Activated T-cell treated with anti-CD3 and anti-CD28 coated beads, Interleukin-2, amount 50 U/mL, for 72 hours (primary cell): Measurements from ENCODE around the gene HGFAC. TPM values are rescaled to one million over a fixed set of nuclear protein-coding genes. Genes with fewer than 3 reads are reported as not detected.
A peak's percentile ranks its signal among the peaks of the same experiment; 100 is the strongest.

Experiments
- ATAC-seq, 2 donors: fragments of 150-1000 bp; cut with Tn5 transposase; replicated peaks in 1 of 2; 2 replicates each; pipeline ENCODE4 v1.10.0; 2021; ENCODE audit warnings: moderate library complexity in 2 of 2, mild to moderate bottlenecking in 1 of 2
- DNase-seq, 2 donors: peaks; one replicate each; pipeline ENCODE4 v3.0.0; 2021 to 2022; ENCODE audit warnings: mixed read lengths in 1 of 2
- H3K27ac Mint-ChIP-seq: one replicate; pipeline ENCODE4 v1.8.0; 2022; ENCODE audit warnings: mild to moderate bottlenecking, moderate library complexity, mixed read lengths
- H3K27me3 Mint-ChIP-seq: one replicate; pipeline ENCODE4 v1.8.0; 2022; ENCODE audit warnings: low read depth, mixed read lengths
- H3K36me3 Mint-ChIP-seq, 2 donors: one replicate each; pipeline ENCODE4 v1.8.0; 2022; ENCODE audit warnings: mixed read lengths in 2 of 2, mild to moderate bottlenecking in 1 of 2; ENCODE audit not compliant: insufficient read depth in 2 of 2
- H3K4me1 Mint-ChIP-seq: one replicate; pipeline ENCODE4 v1.8.0; 2022; ENCODE audit warnings: low read depth, mixed read lengths
- H3K4me3 Mint-ChIP-seq, 2 donors: one replicate each; pipeline ENCODE4 v1.8.0; 2022; ENCODE audit warnings: mild to moderate bottlenecking in 2 of 2, mixed read lengths in 2 of 2, moderate library complexity in 2 of 2
- H3K9me3 Mint-ChIP-seq, 2 donors: one replicate each; pipeline ENCODE4 v1.8.0; 2022; ENCODE audit warnings: mixed read lengths in 2 of 2
- total RNA-seq, 2 donors: library from RNA; stranded (reverse); gene quantifications; one replicate each; pipeline ENCODE4 v1.2.3, GENCODE V29; 2022

The HGFAC gene
- total RNA-seq, 2 donors from 2014 or later: 0.51 to 0.62 TPM

DNA sequence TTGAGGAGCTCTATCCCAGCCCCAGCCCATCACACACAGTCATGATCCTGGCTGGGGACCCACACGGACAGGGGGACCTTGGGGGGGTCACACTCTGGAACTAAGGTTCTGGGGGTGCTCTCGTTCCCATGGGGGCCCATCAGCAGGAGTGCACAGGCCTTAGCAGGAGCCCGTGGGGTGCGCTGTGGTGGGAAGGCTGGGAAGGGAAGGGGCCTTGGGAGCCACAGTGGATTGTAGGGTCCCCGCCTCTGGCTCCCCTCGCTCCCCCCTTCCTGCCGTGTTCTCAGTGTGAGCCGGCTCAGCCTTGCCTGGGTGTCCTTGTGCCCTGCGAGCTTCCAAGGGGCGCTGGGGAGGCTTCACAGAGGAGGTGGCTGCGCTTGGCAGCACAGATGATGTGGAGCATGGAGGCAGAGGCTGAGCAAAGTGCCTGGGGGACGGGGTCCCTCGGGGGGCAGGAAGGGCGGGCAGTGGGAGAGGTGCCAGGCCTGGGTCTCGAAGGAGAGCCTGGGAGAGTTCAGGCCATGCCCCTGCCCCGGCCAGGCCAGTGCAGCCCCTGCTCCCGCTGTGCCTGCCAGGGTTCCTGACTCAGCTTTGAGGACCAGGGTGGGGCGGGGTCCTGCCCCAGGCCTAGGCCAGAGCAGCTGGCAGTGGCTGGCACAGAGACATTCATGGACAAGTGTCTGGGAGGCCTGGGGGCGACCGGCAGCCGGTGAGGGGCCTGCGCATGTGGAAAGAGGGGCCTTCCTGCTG is 5.5 kb upstream of the HGFAC start:
- H3K4me1 Mint-ChIP-seq: no peaks in the 10 kb centered on the region
- H3K4me3 Mint-ChIP-seq: no peak overlapping the region
- ATAC-seq (no peak), DNase-seq (no peak)
- no peaks in the 10 kb centered on the region for H3K27me3 Mint-ChIP-seq
- H3K9me3 Mint-ChIP-seq: no peaks in the 10 kb centered on the region
- H3K27ac Mint-ChIP-seq: no peak overlapping the region
- H3K36me3 Mint-ChIP-seq: no peaks in the 10 kb centered on the region

DNA sequence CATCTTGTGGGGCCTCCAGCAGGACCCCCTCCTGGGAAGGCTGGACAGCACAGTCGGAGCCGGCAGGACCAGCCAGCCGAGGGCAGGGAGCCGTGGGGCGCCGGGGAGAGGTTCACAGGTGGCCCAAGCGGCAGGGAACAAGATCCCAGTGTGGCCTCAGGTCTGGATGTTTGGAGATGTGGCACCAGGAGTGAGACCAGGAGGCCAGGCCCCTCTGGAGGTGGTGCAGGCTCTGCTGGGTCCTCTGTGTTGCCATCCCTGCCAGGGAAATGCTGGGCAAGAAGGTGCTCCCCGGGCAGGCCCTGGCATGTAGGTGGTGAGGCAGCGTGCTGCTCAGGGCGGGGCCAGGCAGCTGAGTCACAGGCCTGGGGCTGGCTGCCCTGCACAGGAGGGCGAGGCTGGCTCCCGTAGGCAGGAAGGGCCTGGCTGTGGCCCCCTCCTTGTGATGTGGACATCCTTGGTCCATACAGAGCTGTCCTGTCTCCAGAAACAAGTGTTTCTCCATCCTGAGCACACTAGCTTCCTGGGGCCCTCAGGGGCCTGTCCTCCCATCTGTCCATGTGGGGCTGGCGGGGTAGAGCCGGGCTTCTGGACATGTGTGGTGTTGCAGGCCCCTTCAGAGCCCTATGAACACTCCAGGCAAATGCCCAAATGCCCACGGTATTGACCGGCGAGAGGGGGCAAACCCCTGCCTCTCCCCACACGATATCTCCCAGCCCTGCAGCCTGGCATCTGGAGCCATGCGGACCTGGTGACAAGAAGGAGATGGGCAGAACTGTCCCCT is 4.8 kb upstream of the HGFAC start:
- no peaks in the 10 kb centered on the region for H3K4me1 Mint-ChIP-seq
- H3K27ac Mint-ChIP-seq: no peak overlapping the region
- H3K4me3 Mint-ChIP-seq: no peak overlapping the region
- DNase-seq (peak; percentile 59 to 67), ATAC-seq (peak; percentile 79 to 84)
- H3K36me3 Mint-ChIP-seq: no peaks in the 10 kb centered on the region
- H3K9me3 Mint-ChIP-seq: no peaks in the 10 kb centered on the region
- H3K27me3 Mint-ChIP-seq: no peaks in the 10 kb centered on the region

DNA sequence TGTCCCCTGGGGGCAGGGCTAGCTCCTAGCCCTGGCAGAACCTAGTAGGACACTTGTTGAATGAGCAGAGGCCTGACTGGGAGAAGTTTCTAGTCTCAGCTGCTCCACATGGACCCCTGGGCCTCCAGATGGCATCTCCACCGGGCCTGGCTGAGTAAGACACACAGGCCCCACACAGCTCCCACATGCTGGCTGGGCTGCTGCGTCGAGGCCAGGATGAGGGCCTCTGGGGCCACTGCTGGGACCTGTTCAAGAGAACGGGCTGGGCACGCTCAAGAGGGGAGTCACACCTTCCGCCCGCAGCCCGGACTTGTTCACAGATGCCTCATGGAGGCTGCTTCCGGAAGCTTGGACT is 4.2 kb upstream of the HGFAC start:
- Mint-ChIP-seq H3K4me1 (no peaks in the 10 kb centered on the region), H3K27ac (no peak overlapping the region), H3K36me3 (no peaks in the 10 kb centered on the region), H3K4me3 (no peak overlapping the region), H3K9me3 (no peaks in the 10 kb centered on the region), H3K27me3 (no peaks in the 10 kb centered on the region)
- DNase-seq (no peak), ATAC-seq (no peak)

DNA sequence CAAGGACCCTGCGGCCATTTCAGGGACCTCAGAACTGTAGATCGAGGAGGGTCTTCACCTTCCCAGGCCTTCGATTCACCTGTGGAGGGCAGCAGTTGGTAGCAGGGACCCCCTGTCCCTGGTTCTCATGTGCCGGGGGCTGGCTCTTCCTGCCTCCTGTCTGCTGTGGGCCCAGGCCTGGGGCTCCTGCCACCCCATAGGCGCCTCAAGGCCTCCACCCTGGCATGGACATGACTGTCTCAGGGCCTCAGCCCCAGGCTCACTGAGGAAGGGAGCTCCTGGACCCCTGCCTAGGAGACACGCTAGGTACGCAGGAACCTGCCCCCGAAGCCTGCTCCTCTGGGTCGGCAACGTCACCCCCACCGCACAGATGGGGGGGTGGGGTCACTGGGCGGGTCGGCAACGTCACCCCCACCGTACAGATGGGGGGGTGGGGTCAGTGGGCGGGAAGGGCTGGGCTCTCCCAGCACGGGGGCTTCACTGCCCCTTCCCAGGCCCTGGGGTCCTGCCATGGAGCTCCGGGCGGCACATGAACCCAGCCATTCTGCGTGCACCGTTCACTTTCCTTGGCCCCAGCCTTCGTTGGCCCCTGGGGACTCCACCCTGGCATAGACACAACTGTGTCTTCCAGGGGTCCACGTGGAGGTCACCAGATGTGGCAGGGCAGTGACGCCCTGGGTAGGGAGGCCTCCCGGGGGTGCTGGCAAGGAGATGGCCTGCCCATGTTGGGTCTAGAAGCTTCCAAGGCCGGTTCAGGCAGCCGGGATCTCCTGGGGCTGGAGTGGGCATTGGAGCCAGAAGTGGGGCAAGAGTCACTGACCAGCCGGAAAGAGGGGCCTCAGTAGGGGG is 3.5 kb upstream of the HGFAC start:
- DNase-seq (no peak), ATAC-seq (no peak)
- Mint-ChIP-seq H3K27me3 (no peaks in the 10 kb centered on the region), H3K4me3 (no peak overlapping the region), H3K36me3 (no peaks in the 10 kb centered on the region), H3K4me1 (no peaks in the 10 kb centered on the region), H3K9me3 (no peaks in the 10 kb centered on the region), H3K27ac (no peak overlapping the region)

DNA sequence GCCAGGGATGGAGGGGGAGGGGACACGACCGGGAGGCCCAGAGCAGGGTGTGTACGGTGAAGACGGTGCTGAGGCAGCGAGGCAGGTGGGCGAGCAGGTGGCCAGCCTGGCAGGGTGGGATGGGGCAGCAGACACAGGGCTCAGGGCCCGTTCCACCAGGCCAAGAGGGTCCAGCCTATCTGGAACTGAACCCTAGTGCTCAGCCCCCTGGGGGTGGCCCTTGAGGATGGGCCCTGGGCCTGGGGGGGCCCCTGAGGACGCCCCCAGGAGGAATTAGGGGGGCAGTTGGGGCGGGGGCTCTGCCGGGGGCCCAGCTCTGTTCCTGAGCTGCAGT is 3.0 kb upstream of the HGFAC start:
- H3K4me3 Mint-ChIP-seq: no peak overlapping the region
- no peaks in the 10 kb centered on the region for H3K4me1 Mint-ChIP-seq
- ATAC-seq (no peak), DNase-seq (no peak)
- no peaks in the 10 kb centered on the region for H3K9me3 Mint-ChIP-seq
- H3K27ac Mint-ChIP-seq: no peak overlapping the region
- no peaks in the 10 kb centered on the region for H3K36me3 Mint-ChIP-seq
- no peaks in the 10 kb centered on the region for H3K27me3 Mint-ChIP-seq

DNA sequence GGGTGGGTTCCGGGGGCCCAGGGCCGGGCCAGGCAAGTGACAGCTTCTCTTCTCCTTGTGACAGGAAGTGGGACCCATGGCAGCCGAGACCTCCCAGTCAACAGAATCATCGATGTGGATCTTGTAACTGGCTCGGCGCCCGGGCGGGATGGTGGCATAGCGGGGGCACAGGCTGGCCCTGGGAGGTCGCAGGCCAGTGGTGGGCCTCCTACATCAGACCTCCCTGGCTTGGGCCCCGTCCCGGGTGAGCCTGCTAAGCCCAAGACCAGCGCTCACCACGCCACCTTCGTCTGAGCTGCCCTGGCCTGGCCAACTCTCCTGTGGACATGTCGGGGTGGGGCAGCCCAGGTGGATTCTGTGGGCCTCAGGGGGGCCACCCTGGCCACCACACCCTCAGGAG is 2.4 kb upstream of the HGFAC start:
- H3K4me3 Mint-ChIP-seq: no peak overlapping the region
- no peak overlapping the region for H3K27ac Mint-ChIP-seq
- no peak for DNase-seq
- no peaks in the 10 kb centered on the region for H3K4me1 Mint-ChIP-seq
- ATAC-seq: no peak
- H3K9me3 Mint-ChIP-seq: no peaks in the 10 kb centered on the region
- H3K27me3 Mint-ChIP-seq: no peaks in the 10 kb centered on the region
- H3K36me3 Mint-ChIP-seq: no peaks in the 10 kb centered on the region

DNA sequence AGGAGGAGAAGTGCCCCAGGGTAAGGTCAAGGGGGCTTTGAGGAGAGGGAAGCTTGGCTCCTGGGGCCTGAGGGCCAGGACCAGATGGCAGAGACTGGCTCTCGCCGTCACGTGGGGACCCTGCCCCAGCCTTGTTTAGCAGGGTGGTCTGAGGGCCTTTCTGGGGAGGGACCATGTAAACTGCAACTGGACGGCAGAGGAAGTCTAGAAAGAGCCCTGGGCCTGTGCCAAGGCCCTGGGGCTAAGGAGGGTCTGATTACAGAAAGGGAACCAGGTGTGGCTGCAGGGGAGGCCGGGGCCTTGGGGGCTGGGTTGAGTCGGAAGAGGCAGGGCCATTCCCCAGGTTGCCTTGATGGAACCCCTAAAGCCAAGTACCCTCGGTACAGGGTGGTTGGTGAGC is 1.8 kb upstream of the HGFAC start:
- no peaks in the 10 kb centered on the region for H3K4me1 Mint-ChIP-seq
- no peak overlapping the region for H3K27ac Mint-ChIP-seq

DNA sequence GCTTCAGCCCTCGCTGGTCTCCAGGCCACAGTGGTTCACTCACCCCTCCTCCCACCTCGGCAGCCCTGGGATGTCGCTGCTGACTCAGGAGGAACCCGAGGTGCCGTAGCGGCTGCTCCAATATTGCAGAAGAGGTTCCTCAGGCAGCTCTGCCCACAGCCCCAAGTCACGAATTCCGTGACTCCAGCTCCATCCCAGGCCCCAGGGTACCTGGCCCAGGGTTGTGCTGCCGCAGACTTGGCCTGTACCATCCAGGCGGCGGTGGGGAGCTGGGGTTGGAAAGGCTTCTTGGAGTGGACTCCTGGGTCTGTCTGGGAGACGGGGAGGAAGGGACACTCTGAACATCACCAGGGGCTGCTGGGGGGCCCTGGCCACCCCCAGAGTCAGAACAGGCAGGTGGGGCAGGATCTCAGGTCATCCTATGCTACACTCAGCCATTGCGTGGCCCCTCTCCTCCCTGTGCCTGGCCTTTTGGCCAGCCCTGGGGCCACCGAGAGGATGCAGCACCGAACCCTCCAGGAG is 728 bp upstream of the HGFAC start:
- Mint-ChIP-seq H3K27ac (no peak overlapping the region), H3K27me3 (no peaks in the 10 kb centered on the region), H3K36me3 (no peaks in the 10 kb centered on the region), H3K9me3 (no peaks in the 10 kb centered on the region), H3K4me1 (no peaks in the 10 kb centered on the region), H3K4me3 (no peak overlapping the region)
- no peak for DNase-seq
- ATAC-seq: no peak

More for the DNA sequence above, 1.8 kb upstream of the HGFAC start:
- DNase-seq: no peak
- Mint-ChIP-seq H3K4me3 (no peak overlapping the region), H3K27me3 (no peaks in the 10 kb centered on the region), H3K9me3 (no peaks in the 10 kb centered on the region), H3K36me3 (no peaks in the 10 kb centered on the region)
- ATAC-seq: no peak

DNA sequence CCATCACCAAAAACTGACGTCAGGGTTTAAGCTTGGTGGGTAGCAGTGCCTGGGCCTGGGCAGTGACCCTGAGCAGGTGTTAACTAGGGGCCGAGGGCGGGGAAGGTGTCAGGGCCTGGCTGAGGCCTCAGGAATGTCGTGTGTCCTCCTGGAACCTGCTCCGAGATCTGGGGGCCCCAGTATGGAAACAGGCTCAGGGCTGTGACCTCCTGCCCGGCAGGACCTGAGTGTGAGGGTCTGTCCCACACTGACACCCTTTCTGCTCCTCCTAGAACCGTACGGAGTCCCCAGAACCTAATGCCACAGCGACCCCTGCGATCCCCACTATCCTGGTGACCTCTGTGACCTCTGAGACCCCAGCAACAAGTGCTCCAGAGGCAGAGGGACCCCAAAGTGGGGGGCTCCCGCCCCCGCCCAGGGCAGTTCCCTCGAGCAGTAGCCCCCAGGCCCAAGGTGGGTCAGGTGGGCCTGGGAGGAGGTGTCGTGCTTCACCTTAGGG is 741 bp downstream of the HGFAC start:
- Mint-ChIP-seq H3K27me3 (no peaks in the 10 kb centered on the region), H3K4me3 (no peak overlapping the region), H3K4me1 (no peaks in the 10 kb centered on the region), H3K27ac (no peak overlapping the region), H3K9me3 (no peaks in the 10 kb centered on the region), H3K36me3 (no peaks in the 10 kb centered on the region)
- DNase-seq: no peak
- no peak for ATAC-seq

DNA sequence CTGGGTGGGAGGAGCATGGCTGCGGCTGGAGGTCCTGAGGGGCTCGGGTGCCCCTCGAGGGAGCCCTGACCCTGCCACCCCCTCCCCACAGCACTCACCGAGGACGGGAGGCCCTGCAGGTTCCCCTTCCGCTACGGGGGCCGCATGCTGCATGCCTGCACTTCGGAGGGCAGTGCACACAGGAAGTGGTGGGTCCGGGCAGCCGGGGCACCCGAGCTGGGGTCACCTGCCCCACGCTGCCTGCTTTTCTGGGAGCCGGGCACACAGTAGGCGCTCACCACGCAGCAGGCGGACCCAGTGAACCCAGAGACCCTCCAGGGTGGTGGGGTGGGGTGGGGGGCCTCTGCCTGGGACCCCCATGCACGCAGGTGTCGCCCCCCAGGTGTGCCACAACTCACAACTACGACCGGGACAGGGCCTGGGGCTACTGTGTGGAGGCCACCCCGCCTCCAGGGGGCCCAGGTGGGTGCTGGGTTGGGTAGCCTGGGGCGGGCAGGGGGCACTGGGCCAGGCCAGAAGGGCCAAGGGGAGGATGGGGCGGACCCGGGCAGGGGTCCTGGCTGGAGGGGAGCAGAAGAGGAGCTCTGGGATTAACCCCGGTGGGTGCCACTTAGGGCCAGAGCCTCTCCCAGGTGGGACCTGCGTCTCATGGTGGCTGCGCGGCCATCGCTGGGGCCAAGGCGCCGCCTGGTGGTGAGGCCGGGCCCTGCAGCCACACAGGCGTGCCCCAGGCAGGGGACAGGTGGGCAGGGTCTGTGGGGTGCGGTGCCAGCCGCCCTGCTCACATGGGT is 1.4 kb downstream of the HGFAC start:
- no peaks in the 10 kb centered on the region for H3K4me1 Mint-ChIP-seq
- H3K27ac Mint-ChIP-seq: no peak overlapping the region
- H3K36me3 Mint-ChIP-seq: no peaks in the 10 kb centered on the region
- no peak overlapping the region for H3K4me3 Mint-ChIP-seq
- H3K9me3 Mint-ChIP-seq: no peaks in the 10 kb centered on the region
- ATAC-seq (peak; percentile 81 to 82), DNase-seq (peak; percentile 70 to 86)
- no peaks in the 10 kb centered on the region for H3K27me3 Mint-ChIP-seq

DNA sequence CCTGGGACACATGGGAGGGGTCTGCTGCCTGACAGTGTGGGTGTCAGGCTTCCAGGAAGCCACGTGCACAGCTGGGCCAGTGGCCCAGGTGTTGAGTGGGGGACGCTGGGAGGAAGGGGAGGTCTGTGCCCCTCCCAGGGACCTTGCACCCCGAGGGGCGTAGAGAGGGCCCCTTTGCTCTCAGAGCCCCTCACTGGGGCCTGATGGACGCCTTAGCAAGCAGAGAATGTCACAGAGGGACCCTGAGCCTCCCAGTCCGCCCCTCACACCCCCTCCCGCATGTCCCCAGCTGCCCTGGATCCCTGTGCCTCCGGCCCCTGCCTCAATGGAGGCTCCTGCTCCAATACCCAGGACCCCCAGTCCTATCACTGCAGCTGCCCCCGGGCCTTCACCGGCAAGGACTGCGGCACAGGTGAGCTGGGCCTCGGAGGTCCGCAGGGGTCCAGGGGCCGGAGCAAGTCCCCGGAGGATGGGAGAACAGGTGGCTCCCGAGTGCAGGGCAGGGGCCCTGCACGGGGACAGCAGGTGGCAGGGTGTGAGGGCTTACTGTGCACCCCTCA is 2.1 kb downstream of the HGFAC start:
- H3K27me3 Mint-ChIP-seq: no peaks in the 10 kb centered on the region
- DNase-seq: no peak
- no peaks in the 10 kb centered on the region for H3K9me3 Mint-ChIP-seq
- no peaks in the 10 kb centered on the region for H3K36me3 Mint-ChIP-seq
- no peak overlapping the region for H3K27ac Mint-ChIP-seq
- no peaks in the 10 kb centered on the region for H3K4me1 Mint-ChIP-seq
- no peak overlapping the region for H3K4me3 Mint-ChIP-seq
- ATAC-seq: peak in 1 of 2 donors; percentile 8

DNA sequence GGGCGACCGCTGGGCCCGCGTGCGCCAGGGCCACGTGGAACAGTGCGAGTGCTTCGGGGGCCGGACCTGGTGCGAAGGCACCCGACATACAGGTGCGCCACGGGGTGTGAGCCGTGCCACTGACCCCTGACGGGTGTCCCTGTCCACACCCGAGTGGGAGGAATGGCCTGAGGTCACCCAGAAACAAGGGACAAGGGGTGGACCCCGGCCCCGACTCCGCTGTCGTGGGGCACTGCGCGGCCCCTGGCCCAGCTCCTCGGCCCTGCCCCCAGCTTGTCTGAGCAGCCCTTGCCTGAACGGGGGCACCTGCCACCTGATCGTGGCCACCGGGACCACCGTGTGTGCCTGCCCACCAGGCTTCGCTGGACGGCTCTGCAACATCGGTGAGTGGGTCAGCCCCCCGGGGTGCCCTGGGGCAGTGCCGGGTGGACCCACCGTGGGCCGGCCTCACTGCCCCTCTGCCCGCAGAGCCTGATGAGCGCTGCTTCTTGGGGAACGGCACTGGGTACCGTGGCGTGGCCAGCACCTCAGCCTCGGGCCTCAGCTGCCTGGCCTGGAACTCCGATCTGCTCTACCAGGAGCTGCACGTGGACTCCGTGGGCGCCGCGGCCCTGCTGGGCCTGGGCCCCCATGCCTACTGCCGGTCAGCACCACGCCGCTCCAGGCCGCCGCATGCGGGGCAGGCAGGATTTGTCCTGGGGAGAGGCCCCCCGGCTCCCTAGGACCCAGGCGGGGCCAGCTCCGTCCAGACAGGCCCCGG is 2.8 kb downstream of the HGFAC start:
- no peak for DNase-seq
- Mint-ChIP-seq H3K27ac (no peak overlapping the region), H3K9me3 (no peaks in the 10 kb centered on the region), H3K36me3 (no peaks in the 10 kb centered on the region), H3K4me1 (no peaks in the 10 kb centered on the region), H3K4me3 (no peak overlapping the region), H3K27me3 (no peaks in the 10 kb centered on the region)
- no peak for ATAC-seq
